ENCODE data around the gene ME1. TPM values are rescaled to one million over a fixed set of nuclear protein-coding genes. Genes with fewer than 3 reads are reported as not detected.

The ME1 gene
- total and polyA plus RNA-seq, 2 of the 13 experiments (the other 11 are each of a cell fraction or from before 2014, with no cell fraction given) = not detected

DNA sequence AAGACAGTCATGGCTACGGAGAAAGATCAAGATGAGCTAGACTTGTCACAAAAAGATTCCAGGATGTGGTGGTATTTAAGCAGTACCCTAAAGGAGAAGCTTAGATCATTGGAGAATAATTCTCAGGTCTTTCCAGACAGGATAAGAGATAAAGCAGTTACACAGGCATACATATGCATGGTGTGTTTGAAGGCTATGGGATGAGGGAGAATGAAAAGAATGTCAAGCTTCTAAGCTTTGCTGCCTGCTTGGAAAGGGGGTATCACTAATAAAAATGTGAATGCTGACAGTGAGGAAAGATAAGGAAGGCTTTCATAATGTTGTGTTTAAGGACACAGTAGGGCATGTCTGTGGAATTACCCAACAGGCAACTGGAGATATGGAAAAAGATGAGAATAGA is 209.6 kb downstream of the ME1 start (continued):
- TF ChIP-seq, protein P1, sequence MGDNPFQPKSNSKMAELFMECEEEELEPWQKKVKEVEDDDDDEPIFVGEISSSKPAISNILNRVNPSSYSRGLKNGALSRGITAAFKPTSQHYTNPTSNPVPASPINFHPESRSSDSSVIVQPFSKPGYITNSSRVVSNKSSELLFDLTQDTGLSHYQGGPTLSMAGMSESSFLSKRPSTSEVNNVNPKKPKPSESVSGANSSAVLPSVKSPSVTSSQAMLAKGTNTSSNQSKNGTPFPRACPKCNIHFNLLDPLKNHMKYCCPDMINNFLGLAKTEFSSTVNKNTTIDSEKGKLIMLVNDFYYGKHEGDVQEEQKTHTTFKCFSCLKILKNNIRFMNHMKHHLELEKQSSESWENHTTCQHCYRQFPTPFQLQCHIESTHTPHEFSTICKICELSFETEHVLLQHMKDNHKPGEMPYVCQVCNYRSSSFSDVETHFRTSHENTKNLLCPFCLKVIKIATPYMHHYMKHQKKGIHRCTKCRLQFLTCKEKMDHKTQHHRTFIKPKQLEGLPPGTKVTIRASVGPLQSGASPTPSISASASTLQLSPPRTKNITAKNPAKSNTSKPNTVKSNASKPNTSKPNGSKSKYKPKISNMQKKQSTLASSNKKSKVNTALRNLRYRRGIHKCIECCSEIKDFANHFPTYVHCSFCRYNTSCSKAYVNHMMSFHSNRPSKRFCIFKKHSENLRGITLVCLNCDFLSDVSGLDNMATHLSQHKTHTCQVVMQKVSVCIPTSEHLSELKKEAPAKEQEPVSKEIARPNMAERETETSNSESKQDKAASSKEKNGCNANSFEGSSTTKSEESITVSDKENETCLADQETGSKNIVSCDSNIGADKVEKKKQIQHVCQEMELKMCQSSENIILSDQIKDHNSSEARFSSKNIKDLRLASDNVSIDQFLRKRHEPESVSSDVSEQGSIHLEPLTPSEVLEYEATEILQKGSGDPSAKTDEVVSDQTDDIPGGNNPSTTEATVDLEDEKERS (CRISPR knock-in tag; IDR thresholded peaks at IDR 0.05) = no peak
- TF ChIP-seq ZEB1 (IDR thresholded peaks at IDR 0.05; ENCODE audit: insufficient replicate concordance, low read depth) = no peak

DNA sequence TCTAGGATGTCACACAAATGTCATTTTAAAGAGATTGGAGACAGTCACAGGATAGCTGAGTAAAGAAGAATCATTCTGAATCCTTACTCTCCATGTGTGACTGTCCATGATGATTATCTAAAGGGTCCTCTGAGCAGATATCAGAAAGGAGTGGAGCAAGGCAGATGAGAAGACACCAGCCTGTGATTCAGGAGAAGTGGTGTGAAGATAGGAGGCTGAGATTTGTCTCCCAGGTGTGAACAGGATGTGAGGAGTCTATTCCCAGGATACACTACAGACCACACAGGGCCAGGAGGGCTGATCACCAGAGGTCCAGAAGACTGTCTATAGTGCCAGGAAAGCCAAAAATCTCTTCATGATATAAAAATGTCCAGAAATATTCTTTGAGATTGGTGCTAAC is 210.7 kb downstream of the ME1 start:
- ChIA-PET CTCF (ENCODE audit: low intra/inter-chr PET ratio, low total read pairs) (interaction anchor here (2.7 kb wide), 1 partner anchor 295 kb away, joined by 12 read pairs; no protein-coding TSS in a partner anchor), POLR2A (no interaction called here)
- no peak for DNase-seq (ENCODE audit: low spot score)
- Histone ChIP-seq H3K9ac (ENCODE audit: insufficient read depth, low read depth, low read length) (no peak overlapping the region), H2AFZ (ENCODE audit: low read length) (no peak overlapping the region), H3K79me2 (ENCODE audit: insufficient read depth, low read length) (no peaks in the 10 kb centered on the region), H4K20me1 (ENCODE audit: insufficient read depth, low read length) (no peaks in the 10 kb centered on the region), H3K27ac (ENCODE audit: extremely low read length, insufficient read depth, low read length) (no peak overlapping the region), H3K4me1 (ENCODE audit: insufficient read depth, low read length) (no peaks in the 10 kb centered on the region), H3K4me3 (replicated peaks in 1 of 3; ENCODE audit: insufficient read depth in 1 of 3, low read depth in 2 of 3, low read length in 3 of 3) (no peak overlapping the region), H3K9me3 (ENCODE audit: low read length) (no peaks in the 10 kb centered on the region), H3K4me2 (ENCODE audit: low read depth, low read length) (no peak overlapping the region), H3K27me3 (ENCODE audit: control insufficient read depth in 1 of 2, insufficient read depth in 2 of 2, low read length in 2 of 2) (no peaks in the 10 kb centered on the region; a peak in 1 of 5 replicates), H3K36me3 (replicated peaks in 1 of 2; ENCODE audit: control insufficient read depth in 1 of 2, insufficient read depth in 2 of 2, low read length in 2 of 2) (no peaks in the 10 kb centered on the region)
- in situ Hi-C loops (cut with HindIII; ENCODE audit: extremely low pct_ligation_motif_present, low pct_unique_long_range_greater_than_20kb) (loop anchor here (5.0 kb wide), 1 partner anchor 292 kb away; the partner anchor contains the start of gene PRSS35), intact Hi-C loops (cut with micrococcal nuclease; ENCODE audit: unreplicated experiment) (no loop called here)
- FAIRE-seq = no peak
- ATAC-seq = no peak
- BruUV-seq (replicated peaks) = no TSS peak
- no peak for TF ChIP-seq ZSCAN29 (CRISPR knock-in tag; conservative IDR thresholded peaks at IDR 0.05)
- TF ChIP-seq TCF12 (IDR thresholded peaks at IDR 0.05) = no peak
- no peak for TF ChIP-seq TCF12 (CRISPR knock-in tag; IDR thresholded peaks at IDR 0.05)
- TF ChIP-seq NR2F2 (IDR thresholded peaks at IDR 0.05; ENCODE audit: borderline replicate concordance, low read depth) = no peak
- TF ChIP-seq MEF2D (CRISPR knock-in tag; IDR thresholded peaks at IDR 0.05) = no peak
- no peak for TF ChIP-seq POLR2A (IDR thresholded peaks at IDR 0.05; ENCODE audit: insufficient read depth in 1 of 2, low read depth in 2 of 2, low read length in 2 of 2)
- no peak for TF ChIP-seq ZNF34 (CRISPR knock-in tag; IDR thresholded peaks at IDR 0.05; ENCODE audit: borderline replicate concordance)
- TF ChIP-seq, protein P2, sequence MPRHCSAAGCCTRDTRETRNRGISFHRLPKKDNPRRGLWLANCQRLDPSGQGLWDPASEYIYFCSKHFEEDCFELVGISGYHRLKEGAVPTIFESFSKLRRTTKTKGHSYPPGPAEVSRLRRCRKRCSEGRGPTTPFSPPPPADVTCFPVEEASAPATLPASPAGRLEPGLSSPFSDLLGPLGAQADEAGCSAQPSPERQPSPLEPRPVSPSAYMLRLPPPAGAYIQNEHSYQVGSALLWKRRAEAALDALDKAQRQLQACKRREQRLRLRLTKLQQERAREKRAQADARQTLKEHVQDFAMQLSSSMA (CRISPR knock-in tag; IDR thresholded peaks at IDR 0.05) = no peak
- TF ChIP-seq MAZ (IDR thresholded peaks at IDR 0.05; ENCODE audit: borderline replicate concordance, low read depth, low read length) = no peak
- no peak for TF ChIP-seq MAZ (CRISPR knock-in tag; IDR thresholded peaks at IDR 0.05; ENCODE audit: low read depth)
- TF ChIP-seq, protein P3, sequence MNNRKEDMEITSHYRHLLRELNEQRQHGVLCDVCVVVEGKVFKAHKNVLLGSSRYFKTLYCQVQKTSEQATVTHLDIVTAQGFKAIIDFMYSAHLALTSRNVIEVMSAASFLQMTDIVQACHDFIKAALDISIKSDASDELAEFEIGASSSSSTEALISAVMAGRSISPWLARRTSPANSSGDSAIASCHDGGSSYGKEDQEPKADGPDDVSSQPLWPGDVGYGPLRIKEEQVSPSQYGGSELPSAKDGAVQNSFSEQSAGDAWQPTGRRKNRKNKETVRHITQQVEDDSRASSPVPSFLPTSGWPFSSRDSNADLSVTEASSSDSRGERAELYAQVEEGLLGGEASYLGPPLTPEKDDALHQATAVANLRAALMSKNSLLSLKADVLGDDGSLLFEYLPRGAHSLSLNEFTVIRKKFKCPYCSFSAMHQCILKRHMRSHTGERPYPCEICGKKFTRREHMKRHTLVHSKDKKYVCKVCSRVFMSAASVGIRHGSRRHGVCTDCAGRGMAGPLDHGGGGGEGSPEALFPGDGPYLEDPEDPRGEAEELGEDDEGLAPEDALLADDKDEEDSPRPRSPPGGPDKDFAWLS (CRISPR knock-in tag; IDR thresholded peaks at IDR 0.05; ENCODE audit: borderline replicate concordance) = no peak
- no peak for TF ChIP-seq PCBP1 (IDR thresholded peaks at IDR 0.05; ENCODE audit: borderline replicate concordance, low read depth, low read length)
- TF ChIP-seq ZNF20 (CRISPR knock-in tag; IDR thresholded peaks at IDR 0.05) = no peak
- no peak for TF ChIP-seq AGO2 (optimal IDR thresholded peaks at IDR 0.05; ENCODE audit: low read depth, low read length)
